Esophagus squamous epithelium (tissue), 5 donors: ENCODE results near the gene RALGPS2. TPM values are rescaled to one million over a fixed set of nuclear protein-coding genes. Genes with fewer than 3 reads are reported as not detected.

Experiments
- DNase-seq: peaks from one replicate; lab custom pipeline; 2025; lab: John Stamatoyannopoulos, UW
- H3K27ac ChIP-seq, 4 donors: fragments of 200-600 bp; sonication (generic); one replicate each; pipeline ENCODE4 v1.5.1; 2016 to 2019; ENCODE audit warnings: mild to moderate bottlenecking in 1 of 4
- H3K27me3 ChIP-seq, 4 donors: fragments of 200-600 bp; sonication (generic); 1 replicate in 3 of 4; 2 replicates in 1 of 4; pipeline versions ENCODE4 v1.5.1 to v1.6.0; 2017 to 2021; ENCODE audit warnings: antibody characterized with exemption in 1 of 4
- H3K36me3 ChIP-seq, 3 donors: fragments of 200-600 bp; sonication (generic); one replicate each; pipeline ENCODE4 v1.5.1; 2016 to 2019
- H3K4me1 ChIP-seq, 3 donors: fragments of 200-600 bp; sonication (generic); one replicate each; pipeline ENCODE4 v1.5.1; 2017 to 2019
- H3K4me3 ChIP-seq, 4 donors: fragments of 200-600 bp; sonication (generic); 1 replicate in 3 of 4; 2 replicates in 1 of 4; pipeline ENCODE4 v1.5.1; 2016 to 2019; ENCODE audit warnings: mild to moderate bottlenecking in 2 of 4, moderate library complexity in 1 of 4
- H3K9me3 ChIP-seq, 3 donors: fragments of 200-600 bp; sonication (generic); one replicate each; pipeline ENCODE4 v1.5.1; 2016 to 2019
- POLR2A ChIP-seq, 4 donors: fragments of 450-650 bp; IDR thresholded peaks; one replicate each; pipeline ENCODE4 v1.6.1; 2017; ENCODE audit warnings: antibody characterized with exemption in 4 of 4, mild to moderate bottlenecking in 4 of 4, moderate library complexity in 3 of 4
- WGBS, 2 donors: methylation state at CpG; one replicate each; pipeline ENCODE4 v1.1.5; 2018; 5-methylcytosine and 5-hydroxymethylcytosine counted together
- intact Hi-C: fragments of 100-400 bp; cut with DNase I; formaldehyde crosslinking; loops from one replicate; pipeline ENCODE4 v1.15.0; 2022
- total RNA-seq, 4 donors: library from RNA; depleted of rRNA; stranded (reverse); fragments of >200 nt; gene quantifications; one replicate each; pipeline ENCODE4 v1.1.0, GENCODE V29; 2016
- TF ChIP-seq, protein P1 (sequence below), 6 experiments: fragments of 450-650 bp in 4 of 6; fragments of 200-600 bp in 2 of 6; sonication (generic) in 2 of 6; IDR thresholded peaks; one replicate each; pipeline ENCODE4 v1.5.1; 2016 to 2019; ENCODE audit warnings: antibody characterized with exemption in 6 of 6, mild to moderate bottlenecking in 4 of 6, moderate library complexity in 4 of 6
- donor health status: DM: yes; HTN: yes; CAD: no.

The RALGPS2 gene
- total RNA-seq, 4 donors from 2014 or later: 24.2 to 35.2 (median 26.9) TPM

DNA sequence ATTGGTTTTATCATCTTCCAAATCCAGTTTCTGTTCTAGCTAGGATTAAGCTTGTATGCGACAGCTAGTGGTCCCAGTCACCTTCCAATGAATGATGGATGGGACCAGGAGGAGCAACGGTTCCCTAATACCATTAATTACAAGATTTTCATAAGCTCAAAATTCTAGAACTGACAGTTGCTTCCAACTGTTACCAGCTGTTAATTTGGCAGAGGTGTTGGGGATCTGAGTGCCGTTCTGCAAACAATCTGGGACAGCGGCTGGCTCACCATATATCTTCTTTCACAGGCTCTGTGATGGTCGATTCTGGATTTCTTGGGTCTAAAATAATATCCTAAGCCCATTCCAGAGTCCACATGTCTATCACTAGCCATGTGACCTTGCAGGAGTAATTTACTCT, 34.5 kb upstream of the RALGPS2 start:
- Histone ChIP-seq H3K36me3 (no peaks in the 10 kb centered on the region), H3K27me3 (no peaks in the 10 kb centered on the region), H3K4me3 (no peak overlapping the region), H3K27ac (no peak overlapping the region), H3K4me1 (no peaks in the 10 kb centered on the region), H3K9me3 (no peaks in the 10 kb centered on the region)
- DNase-seq: no peak
- TF ChIP-seq, protein P1, sequence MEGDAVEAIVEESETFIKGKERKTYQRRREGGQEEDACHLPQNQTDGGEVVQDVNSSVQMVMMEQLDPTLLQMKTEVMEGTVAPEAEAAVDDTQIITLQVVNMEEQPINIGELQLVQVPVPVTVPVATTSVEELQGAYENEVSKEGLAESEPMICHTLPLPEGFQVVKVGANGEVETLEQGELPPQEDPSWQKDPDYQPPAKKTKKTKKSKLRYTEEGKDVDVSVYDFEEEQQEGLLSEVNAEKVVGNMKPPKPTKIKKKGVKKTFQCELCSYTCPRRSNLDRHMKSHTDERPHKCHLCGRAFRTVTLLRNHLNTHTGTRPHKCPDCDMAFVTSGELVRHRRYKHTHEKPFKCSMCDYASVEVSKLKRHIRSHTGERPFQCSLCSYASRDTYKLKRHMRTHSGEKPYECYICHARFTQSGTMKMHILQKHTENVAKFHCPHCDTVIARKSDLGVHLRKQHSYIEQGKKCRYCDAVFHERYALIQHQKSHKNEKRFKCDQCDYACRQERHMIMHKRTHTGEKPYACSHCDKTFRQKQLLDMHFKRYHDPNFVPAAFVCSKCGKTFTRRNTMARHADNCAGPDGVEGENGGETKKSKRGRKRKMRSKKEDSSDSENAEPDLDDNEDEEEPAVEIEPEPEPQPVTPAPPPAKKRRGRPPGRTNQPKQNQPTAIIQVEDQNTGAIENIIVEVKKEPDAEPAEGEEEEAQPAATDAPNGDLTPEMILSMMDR (IDR thresholded peaks at IDR 0.05): no peak
- TF ChIP-seq POLR2A (IDR thresholded peaks at IDR 0.05): no peak
- intact Hi-C loops: no loop called here
- 39 to 51% methylated on average over 5 of the region's 5 CpGs for WGBS, 2 donors

DNA sequence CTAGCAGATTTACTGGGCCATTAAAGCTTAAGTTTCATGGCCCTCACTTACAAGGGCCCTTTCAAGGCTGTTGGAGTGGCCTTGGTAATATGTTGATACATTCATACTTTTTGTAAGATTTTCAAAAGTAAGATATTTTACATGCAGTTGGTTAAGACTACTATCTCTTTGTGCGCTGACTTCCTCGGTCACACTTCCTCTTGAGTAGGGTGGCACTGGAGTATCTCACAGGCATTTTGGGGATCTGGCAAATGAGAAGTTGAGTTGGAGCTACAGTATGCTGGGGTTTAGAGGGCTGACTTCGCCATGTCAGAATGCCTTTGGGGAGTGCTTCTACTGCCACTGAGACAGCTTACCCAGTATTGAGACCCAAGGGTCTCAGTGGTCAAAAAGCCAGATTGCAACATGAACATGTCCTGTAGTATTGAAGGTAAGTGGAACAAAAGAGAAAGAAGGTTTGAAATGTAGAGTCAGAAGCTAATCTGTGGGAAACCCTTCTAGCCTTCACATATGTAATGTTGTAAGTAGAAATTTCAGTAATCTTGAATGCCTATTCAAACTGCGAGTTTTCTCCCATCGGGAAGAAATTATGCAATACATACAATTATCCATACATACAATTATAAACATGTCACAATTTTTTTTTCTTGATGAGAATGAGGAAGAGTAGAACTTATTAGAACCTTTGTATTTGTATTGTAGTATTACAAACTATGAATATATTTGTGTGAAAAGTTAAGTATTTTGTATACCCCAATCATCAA, 32.3 kb upstream of the RALGPS2 start:
- no peaks in the 10 kb centered on the region for H3K27me3 ChIP-seq
- H3K27ac ChIP-seq: no peak overlapping the region
- intact Hi-C loops: no loop called here

DNA sequence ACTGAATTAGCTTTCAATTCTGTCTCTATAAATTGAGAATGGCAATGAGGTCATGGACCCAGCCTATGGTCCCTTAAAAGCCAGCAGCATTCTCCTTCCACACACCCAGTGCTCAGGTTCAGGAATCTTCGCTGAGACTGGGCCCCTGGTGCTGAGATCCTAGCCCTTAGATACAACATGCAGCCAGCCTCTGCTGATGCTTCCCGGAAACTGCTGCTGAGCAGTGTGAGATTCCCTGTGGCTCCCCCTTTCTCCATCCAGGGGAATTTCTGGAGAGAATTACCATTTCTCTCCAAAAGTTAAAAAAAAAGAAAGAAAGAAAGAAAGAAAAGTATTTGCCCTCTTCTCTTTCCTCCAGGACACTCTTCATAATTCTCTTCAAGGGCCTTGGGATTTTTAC, 31.7 kb upstream of the RALGPS2 start:
- no peak for DNase-seq
- Histone ChIP-seq H3K36me3 (no peaks in the 10 kb centered on the region), H3K9me3 (no peaks in the 10 kb centered on the region), H3K4me3 (no peak overlapping the region), H3K27me3 (no peaks in the 10 kb centered on the region), H3K4me1 (no peaks in the 10 kb centered on the region), H3K27ac (no peak overlapping the region)
- WGBS, 2 donors: 40 to 100% methylated on average over 1 of the region's 2 CpGs
- TF ChIP-seq, protein P1 (IDR thresholded peaks at IDR 0.05): no peak
- TF ChIP-seq POLR2A (IDR thresholded peaks at IDR 0.05): no peak
- intact Hi-C loops: no loop called here

More for the DNA sequence above, 32.3 kb upstream of the RALGPS2 start:
- no peaks in the 10 kb centered on the region for H3K36me3 ChIP-seq
- 83 to 84% methylated on average over 5 of the region's 5 CpGs for WGBS, 2 donors
- no peaks in the 10 kb centered on the region for H3K4me1 ChIP-seq
- no peak overlapping the region for H3K4me3 ChIP-seq
- no peaks in the 10 kb centered on the region for H3K9me3 ChIP-seq
- DNase-seq: no peak
- TF ChIP-seq POLR2A (IDR thresholded peaks at IDR 0.05): no peak
- TF ChIP-seq, protein P1 (IDR thresholded peaks at IDR 0.05): no peak

DNA sequence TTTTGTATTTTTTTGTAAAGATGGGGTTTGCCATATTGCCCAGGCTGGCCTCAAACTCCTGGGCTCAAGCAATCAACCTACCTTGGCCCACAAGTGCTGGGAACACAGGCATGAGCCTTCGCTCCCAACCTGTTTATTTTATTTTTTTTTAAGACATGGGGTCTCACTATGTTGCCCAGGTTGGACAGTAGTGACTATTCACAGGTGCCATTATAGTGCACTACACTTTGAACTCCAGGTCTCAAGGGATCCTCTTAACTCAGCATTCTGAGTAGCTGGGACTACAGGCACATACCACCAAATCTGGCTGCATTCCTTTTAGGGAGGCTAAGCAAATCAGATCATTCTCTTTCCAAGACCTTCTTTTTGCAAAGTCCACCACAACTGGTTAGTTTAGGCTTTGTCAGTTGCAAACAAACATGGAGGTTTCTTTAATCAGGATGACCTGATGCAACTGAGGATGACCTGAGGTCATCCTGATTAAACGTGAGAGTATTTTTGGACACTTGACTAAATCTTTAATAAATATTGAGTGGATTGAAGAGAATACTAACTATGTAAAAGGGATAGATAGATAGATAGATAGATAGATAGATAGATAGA, 30.0 kb upstream of the RALGPS2 start:
- WGBS, 2 donors: 68 to 90% methylated on average over 2 of the region's 2 CpGs
- Histone ChIP-seq H3K36me3 (no peaks in the 10 kb centered on the region), H3K4me3 (no peak overlapping the region), H3K9me3 (no peaks in the 10 kb centered on the region), H3K27ac (no peak overlapping the region), H3K27me3 (no peaks in the 10 kb centered on the region), H3K4me1 (no peaks in the 10 kb centered on the region)
- TF ChIP-seq, protein P1 (IDR thresholded peaks at IDR 0.05): no peak
- TF ChIP-seq POLR2A (IDR thresholded peaks at IDR 0.05): no peak
- intact Hi-C loops: no loop called here
- DNase-seq: no peak

DNA sequence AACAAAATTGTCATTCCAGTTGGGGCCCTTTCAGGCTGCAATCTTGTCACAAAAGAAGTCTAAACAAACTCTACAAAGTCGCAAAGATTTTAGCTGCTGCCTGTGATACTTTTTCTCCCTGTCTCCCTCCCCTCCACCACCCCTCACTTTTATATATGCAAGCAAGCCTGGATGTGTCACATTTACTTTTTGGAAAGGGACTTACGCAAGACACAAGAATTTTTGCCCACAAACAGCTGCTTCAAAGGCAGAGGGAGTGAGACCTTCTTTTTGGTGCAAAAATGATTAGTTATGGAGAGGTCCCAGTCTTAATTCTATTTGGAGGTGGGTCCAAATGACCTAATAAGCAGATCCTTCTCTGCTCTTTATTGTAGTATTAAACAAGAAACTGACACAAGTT, 22.9 kb upstream of the RALGPS2 start:
- TF ChIP-seq POLR2A (IDR thresholded peaks at IDR 0.05): no peak
- TF ChIP-seq, protein P1 (IDR thresholded peaks at IDR 0.05): no peak
- H3K4me1 ChIP-seq: peaks cover 0 to 6% (median 0%) of the 10 kb centered on the region in 3 donors
- H3K9me3 ChIP-seq: no peaks in the 10 kb centered on the region
- intact Hi-C loops: no loop called here
- H3K36me3 ChIP-seq: no peaks in the 10 kb centered on the region
- no peak overlapping the region for H3K27ac ChIP-seq
- no peak for DNase-seq
- H3K4me3 ChIP-seq: no peak overlapping the region
- H3K27me3 ChIP-seq: no peaks in the 10 kb centered on the region
- 51 to 58% methylated on average over 2 of the region's 2 CpGs for WGBS, 2 donors
